Activated naive CD4-positive, alpha-beta T cell treated with anti-CD3 and anti-CD28 coated beads, Interleukin-2, amount 50 U/mL, for 24 hours (primary cell): ENCODE data around the gene ABHD8.

Source experiments
- H3K27ac Mint-ChIP-seq: one replicate; pipeline ENCODE4 v1.8.0; 2021; ENCODE audit warnings: mild to moderate bottlenecking, mixed read lengths
- H3K27me3 Mint-ChIP-seq: one replicate; pipeline ENCODE4 v1.8.0; 2021; ENCODE audit warnings: mixed read lengths
- H3K36me3 Mint-ChIP-seq: one replicate; pipeline ENCODE4 v1.8.0; 2021; ENCODE audit warnings: mixed read lengths
- H3K4me1 Mint-ChIP-seq: one replicate; pipeline ENCODE4 v1.8.0; 2021; ENCODE audit warnings: mixed read lengths
- H3K4me3 Mint-ChIP-seq: one replicate; pipeline ENCODE4 v1.8.0; 2021; ENCODE audit warnings: mild to moderate bottlenecking, mixed read lengths
- H3K9me3 Mint-ChIP-seq: one replicate; pipeline ENCODE4 v1.8.0; 2021; ENCODE audit warnings: mixed read lengths

The ABHD8 gene

GRCh38 chr19:17327654-17328516, 24.7 kb upstream of the ABHD8 start:
- H3K9me3 Mint-ChIP-seq: no peaks in the 10 kb centered on the region
- no peaks in the 10 kb centered on the region for H3K36me3 Mint-ChIP-seq
- no peaks in the 10 kb centered on the region for H3K27me3 Mint-ChIP-seq
- H3K4me1 Mint-ChIP-seq: peaks cover 9% of the 10 kb centered on the region
- peak overlapping the region; percentile 72 for H3K4me3 Mint-ChIP-seq
- H3K27ac Mint-ChIP-seq: peak overlapping the region; percentile 80

GRCh38 chr19:17327068-17327653, 23.9 kb upstream of the ABHD8 start:
- H3K36me3 Mint-ChIP-seq: no peaks in the 10 kb centered on the region
- peak overlapping the region; percentile 26 for H3K4me3 Mint-ChIP-seq
- peaks cover 5% of the 10 kb centered on the region for H3K4me1 Mint-ChIP-seq
- H3K9me3 Mint-ChIP-seq: no peaks in the 10 kb centered on the region
- no peaks in the 10 kb centered on the region for H3K27me3 Mint-ChIP-seq
- H3K27ac Mint-ChIP-seq: no peak overlapping the region

GRCh38 chr19:17326595-17326966, 23.4 kb upstream of the ABHD8 start:
- Mint-ChIP-seq H3K4me3 (peak overlapping the region; percentile 26), H3K27me3 (no peaks in the 10 kb centered on the region), H3K9me3 (no peaks in the 10 kb centered on the region), H3K36me3 (no peaks in the 10 kb centered on the region), H3K4me1 (peaks cover 5% of the 10 kb centered on the region), H3K27ac (no peak overlapping the region)

DNA sequence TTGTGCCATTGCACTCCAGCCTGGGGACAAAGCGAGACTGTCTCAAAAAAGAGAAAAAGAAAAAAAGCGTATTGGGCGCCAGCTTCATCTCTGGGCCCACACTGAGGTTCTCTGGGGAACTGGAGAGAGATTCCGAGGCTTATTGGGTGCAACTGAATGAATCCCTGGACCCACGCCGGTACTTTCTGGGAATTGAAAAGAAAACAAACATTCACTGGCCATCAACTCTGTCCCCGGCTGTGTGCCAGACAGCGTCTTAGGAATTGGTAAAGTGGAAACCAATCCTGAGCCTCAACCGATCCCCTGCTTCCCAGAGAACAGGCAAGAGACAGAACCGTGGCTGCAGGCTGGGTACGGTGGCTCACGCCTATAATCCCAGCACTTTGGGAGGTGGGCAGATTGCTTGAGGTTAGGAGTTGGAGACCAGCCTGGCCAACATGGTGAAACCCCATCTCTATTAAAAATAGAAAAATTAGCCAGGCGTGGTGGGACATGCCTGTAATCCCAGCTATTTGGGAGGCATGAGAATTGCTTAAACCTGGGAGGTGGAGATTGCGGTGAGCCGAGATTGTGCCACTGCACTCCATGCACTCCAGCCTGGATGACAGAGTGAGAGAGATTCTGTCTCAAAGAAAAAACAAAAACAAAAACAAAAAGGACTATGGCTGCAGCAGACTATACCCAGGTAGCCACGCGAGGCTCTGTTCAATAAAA, 22.8 kb upstream of the ABHD8 start:
- H3K36me3 Mint-ChIP-seq: no peaks in the 10 kb centered on the region
- no peaks in the 10 kb centered on the region for H3K27me3 Mint-ChIP-seq
- H3K27ac Mint-ChIP-seq: no peak overlapping the region
- no peak overlapping the region for H3K4me3 Mint-ChIP-seq
- no peaks in the 10 kb centered on the region for H3K9me3 Mint-ChIP-seq
- peaks cover 5% of the 10 kb centered on the region for H3K4me1 Mint-ChIP-seq

- H3K27ac Mint-ChIP-seq: no peak overlapping the region
- no peaks in the 10 kb centered on the region for H3K36me3 Mint-ChIP-seq
- no peaks in the 10 kb centered on the region for H3K4me1 Mint-ChIP-seq
- no peaks in the 10 kb centered on the region for H3K27me3 Mint-ChIP-seq
- no peaks in the 10 kb centered on the region for H3K9me3 Mint-ChIP-seq
- no peak overlapping the region for H3K4me3 Mint-ChIP-seq
These were observed 21.9 kb upstream of the ABHD8 start for GRCh38 chr19:17325133-17325532.

DNA sequence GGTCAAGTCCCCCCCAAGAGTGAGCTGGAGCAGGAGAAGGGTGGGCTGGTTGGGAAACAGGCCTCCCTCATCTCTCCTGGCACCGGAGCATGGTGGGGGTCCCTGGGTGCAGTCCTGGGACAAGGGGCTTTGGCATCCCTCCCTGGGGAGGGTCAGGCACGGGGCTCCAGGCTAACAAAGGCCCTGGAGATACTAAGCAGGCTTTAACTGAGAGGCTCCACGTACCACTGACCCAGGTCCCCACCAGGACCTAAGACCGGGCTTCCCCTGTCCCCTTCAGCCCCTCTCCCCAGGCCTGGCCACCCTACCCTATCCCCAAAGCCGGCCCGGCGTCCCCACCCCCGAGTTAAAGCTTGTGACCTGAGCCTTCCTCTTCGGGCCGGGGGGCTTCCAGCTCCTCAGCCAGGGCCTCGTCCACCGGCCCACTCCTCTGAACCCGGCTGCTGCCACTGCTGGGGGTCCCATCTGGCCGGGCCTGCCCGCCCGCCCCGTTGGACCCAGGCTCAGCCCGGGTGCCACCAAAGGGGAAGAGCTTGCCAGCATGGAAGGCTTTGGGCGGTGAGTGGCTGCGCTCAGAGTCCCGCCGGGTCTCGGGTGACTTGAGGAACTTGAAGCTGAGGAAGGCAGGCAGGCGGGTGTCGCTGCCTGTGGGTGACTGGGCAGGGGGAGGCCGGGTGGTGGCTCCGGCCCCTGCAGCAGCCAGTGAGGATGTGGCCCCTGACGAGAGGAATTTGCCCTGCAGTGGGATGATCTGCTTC, 21.3 kb upstream of the ABHD8 start:
- Mint-ChIP-seq H3K4me1 (no peaks in the 10 kb centered on the region), H3K9me3 (no peaks in the 10 kb centered on the region), H3K36me3 (no peaks in the 10 kb centered on the region), H3K27me3 (no peaks in the 10 kb centered on the region), H3K4me3 (no peak overlapping the region), H3K27ac (no peak overlapping the region)

DNA sequence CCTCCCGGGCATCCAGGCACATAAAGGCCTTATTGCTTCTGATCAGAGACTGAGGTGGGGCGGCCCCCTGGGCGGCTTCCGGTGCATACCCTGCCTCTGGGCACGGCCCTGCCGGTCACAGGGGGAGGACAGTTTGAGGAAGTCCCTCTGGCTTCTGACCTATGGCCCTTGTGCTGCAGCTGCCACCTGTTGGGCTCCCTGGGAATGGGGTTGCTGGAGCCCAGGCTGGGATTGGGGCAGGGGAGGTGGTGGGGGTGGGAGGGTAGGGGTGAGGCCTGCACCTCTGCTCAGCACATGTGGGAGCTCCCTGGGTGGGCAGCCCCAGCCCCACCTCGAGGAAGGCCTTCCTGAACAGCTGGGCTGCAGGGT, 20.7 kb upstream of the ABHD8 start:
- Mint-ChIP-seq H3K27me3 (no peaks in the 10 kb centered on the region), H3K27ac (no peak overlapping the region), H3K9me3 (no peaks in the 10 kb centered on the region), H3K4me3 (no peak overlapping the region), H3K36me3 (no peaks in the 10 kb centered on the region), H3K4me1 (no peaks in the 10 kb centered on the region)

DNA sequence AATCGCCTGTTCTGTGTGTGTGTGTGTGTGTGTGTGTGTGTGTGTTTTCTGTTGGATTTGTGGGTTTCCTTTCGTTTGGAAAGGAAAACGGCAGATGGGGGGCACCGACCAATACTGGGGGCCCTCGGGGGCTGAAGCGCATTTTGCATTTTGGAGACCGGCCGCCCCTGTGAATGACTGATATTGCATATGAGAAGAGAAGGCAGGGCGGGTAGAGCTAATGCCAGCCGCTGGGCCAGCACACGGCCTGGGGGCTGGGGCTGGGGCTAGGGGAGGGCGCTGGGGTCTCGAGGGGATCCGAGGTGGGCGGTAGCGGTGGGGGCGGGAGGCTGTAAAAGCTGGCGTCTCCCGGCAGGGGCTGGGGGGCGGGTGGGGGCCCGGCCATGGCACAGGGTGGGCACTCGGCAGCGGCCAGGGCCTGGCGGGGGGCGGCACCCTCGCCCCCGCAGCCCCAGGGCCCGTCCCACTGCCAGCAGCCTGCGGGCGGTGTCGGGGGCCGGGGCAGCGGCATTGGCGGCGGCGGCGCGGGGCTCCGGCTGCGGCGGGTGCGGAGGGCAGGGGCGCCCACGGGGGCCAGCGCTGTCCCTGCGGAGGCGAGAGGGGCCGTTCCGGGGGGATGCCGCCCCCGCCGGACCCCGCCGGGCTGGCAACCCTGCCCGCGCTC, 20.2 kb upstream of the ABHD8 start:
- Mint-ChIP-seq H3K36me3 (no peaks in the 10 kb centered on the region), H3K9me3 (no peaks in the 10 kb centered on the region), H3K27ac (no peak overlapping the region), H3K4me1 (no peaks in the 10 kb centered on the region), H3K4me3 (no peak overlapping the region), H3K27me3 (no peaks in the 10 kb centered on the region)

GRCh38 chr19:17322854-17323253, 19.6 kb upstream of the ABHD8 start:
- no peak overlapping the region for H3K4me3 Mint-ChIP-seq
- no peak overlapping the region for H3K27ac Mint-ChIP-seq
- no peaks in the 10 kb centered on the region for H3K4me1 Mint-ChIP-seq
- no peaks in the 10 kb centered on the region for H3K9me3 Mint-ChIP-seq
- no peaks in the 10 kb centered on the region for H3K27me3 Mint-ChIP-seq
- no peaks in the 10 kb centered on the region for H3K36me3 Mint-ChIP-seq

- Mint-ChIP-seq H3K4me3 (no peak overlapping the region), H3K27me3 (no peaks in the 10 kb centered on the region), H3K9me3 (no peaks in the 10 kb centered on the region), H3K27ac (no peak overlapping the region), H3K4me1 (no peaks in the 10 kb centered on the region), H3K36me3 (no peaks in the 10 kb centered on the region)
These were observed 18.6 kb upstream of the ABHD8 start for GRCh38 chr19:17321655-17322489.

GRCh38 chr19:17320435-17320834, 17.2 kb upstream of the ABHD8 start:
- Mint-ChIP-seq H3K36me3 (peaks cover 2% of the 10 kb centered on the region), H3K4me1 (no peaks in the 10 kb centered on the region), H3K27ac (no peak overlapping the region), H3K4me3 (no peak overlapping the region), H3K9me3 (no peaks in the 10 kb centered on the region), H3K27me3 (no peaks in the 10 kb centered on the region)

DNA sequence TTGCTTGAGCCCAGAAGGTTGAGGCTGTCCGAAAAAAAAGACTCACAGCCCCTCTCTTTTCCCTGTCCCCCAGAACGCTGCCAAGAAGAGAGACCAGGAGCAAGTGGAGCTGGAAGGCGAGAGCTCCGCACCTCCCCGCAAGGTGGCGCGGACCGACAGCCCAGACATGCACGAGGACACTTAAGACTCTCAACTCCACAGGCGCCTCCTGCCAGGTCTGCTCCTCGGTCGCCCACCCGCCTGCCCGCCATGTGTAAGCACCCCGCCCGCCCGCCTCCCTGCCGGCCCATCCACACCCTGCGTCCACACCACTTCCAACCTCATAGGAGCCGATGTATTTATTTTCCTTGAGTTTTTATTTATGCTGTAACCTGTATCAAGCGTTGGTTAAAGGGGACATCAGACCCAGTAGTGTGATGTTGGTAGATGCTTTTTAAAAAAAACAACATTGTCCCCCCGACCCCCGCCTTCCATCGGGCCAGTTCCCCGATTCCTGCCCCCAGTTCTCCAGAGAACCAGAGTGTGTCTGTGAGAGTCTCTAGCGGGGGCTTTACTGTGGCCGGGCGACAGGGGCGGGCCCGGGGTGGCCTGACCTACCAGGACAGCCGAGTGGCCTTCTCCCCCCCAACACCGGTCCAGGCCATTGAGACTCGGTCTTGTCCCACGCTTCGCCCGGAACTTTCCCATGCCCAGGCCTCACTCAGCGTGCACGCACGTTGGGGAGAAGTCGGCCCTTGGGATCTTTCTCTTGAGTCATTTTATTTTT, 16.4 kb upstream of the ABHD8 start:
- Mint-ChIP-seq H3K27me3 (no peaks in the 10 kb centered on the region), H3K4me1 (no peaks in the 10 kb centered on the region), H3K4me3 (no peak overlapping the region), H3K36me3 (peaks cover 2% of the 10 kb centered on the region), H3K27ac (no peak overlapping the region), H3K9me3 (no peaks in the 10 kb centered on the region)

- Mint-ChIP-seq H3K27ac (no peak overlapping the region), H3K27me3 (no peaks in the 10 kb centered on the region), H3K4me3 (no peak overlapping the region), H3K9me3 (no peaks in the 10 kb centered on the region), H3K4me1 (no peaks in the 10 kb centered on the region), H3K36me3 (peaks cover 2% of the 10 kb centered on the region)
These were observed 15.7 kb upstream of the ABHD8 start for GRCh38 chr19:17318966-17319365.

DNA sequence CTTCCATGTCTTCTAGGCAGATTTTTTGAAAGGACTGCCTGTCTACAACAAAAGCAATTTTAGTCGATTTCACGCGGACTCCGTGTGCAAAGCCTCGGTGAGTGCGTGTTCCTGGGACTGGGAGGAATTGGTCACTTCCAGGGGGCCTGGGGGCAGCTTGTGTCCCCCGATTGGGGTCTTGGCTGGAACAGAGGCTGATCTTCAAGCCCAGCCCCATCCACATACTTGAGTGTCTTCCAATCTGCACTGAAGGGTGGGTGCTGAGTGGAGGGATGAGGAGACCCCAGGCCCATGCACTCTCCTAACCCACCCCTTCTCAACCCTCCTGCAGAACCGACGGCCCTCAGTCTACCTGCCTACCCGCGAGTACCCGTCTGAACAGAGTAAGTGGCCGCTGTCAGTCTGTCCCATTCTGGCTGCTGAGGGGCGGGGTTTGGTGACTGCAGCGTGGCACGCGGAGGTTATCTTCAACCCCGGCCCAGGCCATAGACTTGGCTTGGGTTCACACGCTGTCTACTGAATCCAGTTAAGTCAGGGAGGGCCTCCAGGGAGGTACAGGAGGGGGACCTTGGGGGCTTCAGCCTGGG, 10.9 kb upstream of the ABHD8 start:
- no peaks in the 10 kb centered on the region for H3K9me3 Mint-ChIP-seq
- H3K27me3 Mint-ChIP-seq: no peaks in the 10 kb centered on the region
- no peak overlapping the region for H3K4me3 Mint-ChIP-seq
- no peak overlapping the region for H3K27ac Mint-ChIP-seq
- H3K36me3 Mint-ChIP-seq: peaks cover 2% of the 10 kb centered on the region
- peaks cover 23% of the 10 kb centered on the region for H3K4me1 Mint-ChIP-seq
